MM.1S (cell line): ENCODE data around the gene MAG.

Experiments used
- DNase-seq: peaks from one replicate; pipeline ENCODE4 v3.0.0-alpha.2; 2015
- H2AFZ ChIP-seq: fragments of 300-600 bp; sonication (generic); 2 replicates; pipeline ENCODE4 v1.6.0; 2016; ENCODE audit warnings: antibody characterized with exemption, low read length
- H3F3A ChIP-seq: fragments of 300-600 bp; sonication (generic); 2 replicates; pipeline ENCODE4 v1.6.1; 2016; ENCODE audit warnings: mild to moderate bottlenecking, antibody characterized with exemption, low read length, moderate library complexity, mixed read lengths; ENCODE audit not compliant: insufficient read depth
- H3K27ac ChIP-seq: fragments of 300-600 bp; sonication (generic); 2 replicates; pipeline ENCODE4 v1.5.1; 2016; ENCODE audit warnings: mild to moderate bottlenecking, low read length
- H3K27me3 ChIP-seq: fragments of 300-600 bp; sonication (generic); replicated peaks from 2 replicates; pipeline ENCODE4 v1.6.0; 2016; ENCODE audit warnings: low read length; ENCODE audit not compliant: insufficient read depth
- H3K36me3 ChIP-seq: fragments of 300-600 bp; sonication (generic); replicated peaks from 2 replicates; pipeline ENCODE4 v1.6.1; 2016; ENCODE audit warnings: mild to moderate bottlenecking, low read length, mixed read lengths; ENCODE audit not compliant: insufficient read depth
- H3K4me1 ChIP-seq: fragments of 300-600 bp; sonication (generic); 2 replicates; pipeline ENCODE4 v1.6.1; 2016; ENCODE audit warnings: low read length, mixed read lengths
- H3K4me2 ChIP-seq: fragments of 300-600 bp; sonication (generic); 2 replicates; pipeline ENCODE4 v1.6.0; 2016; ENCODE audit warnings: low read depth, low read length
- H3K4me3 ChIP-seq: fragments of 300-600 bp; sonication (generic); 2 replicates; pipeline ENCODE4 v1.5.1; 2016; ENCODE audit warnings: low read length, mixed read lengths
- H3K79me2 ChIP-seq: fragments of 300-600 bp; sonication (generic); 2 replicates; pipeline ENCODE4 v1.6.1; 2016; ENCODE audit warnings: mixed run types, low read length, mixed read lengths
- H3K9ac ChIP-seq: fragments of 300-600 bp; sonication (generic); 2 replicates; pipeline ENCODE4 v1.6.1; 2016; ENCODE audit warnings: low read length, mixed read lengths
- H3K9me2 ChIP-seq: fragments of 300-600 bp; sonication (generic); replicated peaks from 2 replicates; pipeline ENCODE4 v1.6.1; 2016; ENCODE audit warnings: mild to moderate bottlenecking, low read length, mixed read lengths; ENCODE audit not compliant: insufficient read depth
- H3K9me3 ChIP-seq: fragments of 300-600 bp; sonication (generic); replicated peaks from 2 replicates; pipeline ENCODE4 v1.6.1; 2016; ENCODE audit warnings: mild to moderate bottlenecking, low read length, mixed read lengths; ENCODE audit not compliant: insufficient read depth
- H4K20me1 ChIP-seq: fragments of 300-600 bp; sonication (generic); 2 replicates; pipeline ENCODE4 v1.6.1; 2016; ENCODE audit warnings: mild to moderate bottlenecking, low read length, moderate library complexity, mixed read lengths; ENCODE audit not compliant: insufficient read depth
- CTCF ChIP-seq: fragments of 300-600 bp; sonication (generic); IDR thresholded peaks from 2 replicates; pipeline ENCODE4 v1.5.1; 2016; ENCODE audit warnings: antibody characterized with exemption, low read length, mixed read lengths
- EZH2 ChIP-seq: fragments of 300-600 bp; sonication (generic); optimal IDR thresholded peaks from 2 replicates; pipeline ENCODE3; 2017; ENCODE audit warnings: low read depth, mild to moderate bottlenecking, antibody characterized with exemption, low read length, mixed read lengths
- EZH2phosphoT487 ChIP-seq: fragments of 300-600 bp; sonication (generic); IDR thresholded peaks from 2 replicates; pipeline ENCODE4 v1.6.1; 2018; ENCODE audit warnings: antibody characterized with exemption, low read length

MAG gene

GRCh38 chr19:35293363-35293739 is 1.4 kb downstream of the MAG start:
- no peak for DNase-seq
- no peaks in the 10 kb centered on the region for H4K20me1 ChIP-seq
- peaks cover 43% of the 10 kb centered on the region for H3K27me3 ChIP-seq
- no peaks in the 10 kb centered on the region for H3F3A ChIP-seq
- H3K27ac ChIP-seq: no peak overlapping the region
- no peak overlapping the region for H2AFZ ChIP-seq
- H3K9me2 ChIP-seq: no peaks in the 10 kb centered on the region
- no peak overlapping the region for H3K4me3 ChIP-seq
- no peaks in the 10 kb centered on the region for H3K36me3 ChIP-seq
- H3K79me2 ChIP-seq: no peaks in the 10 kb centered on the region
- H3K4me1 ChIP-seq: peaks cover 11% of the 10 kb centered on the region; the same call in 1 of the 2 replicates
- no peak overlapping the region for H3K9ac ChIP-seq
- TF ChIP-seq EZH2phosphoT487 (no peak), EZH2 (no peak), CTCF (no peak)
- H3K9me3 ChIP-seq: no peaks in the 10 kb centered on the region
- no peak overlapping the region for H3K4me2 ChIP-seq

GRCh38 chr19:35293808-35294207 is 1.8 kb downstream of the MAG start:
- Histone ChIP-seq H3K9ac (no peak overlapping the region), H3K27me3 (peaks cover 43% of the 10 kb centered on the region), H4K20me1 (no peaks in the 10 kb centered on the region), H3K4me3 (no peak overlapping the region), H2AFZ (no peak overlapping the region), H3K4me2 (no peak overlapping the region), H3K4me1 (peaks cover 11% of the 10 kb centered on the region; the same call in 1 of the 2 replicates), H3K27ac (no peak overlapping the region), H3F3A (no peaks in the 10 kb centered on the region), H3K36me3 (no peaks in the 10 kb centered on the region), H3K9me3 (no peaks in the 10 kb centered on the region), H3K79me2 (no peaks in the 10 kb centered on the region), H3K9me2 (no peaks in the 10 kb centered on the region)
- TF ChIP-seq CTCF (no peak), EZH2 (no peak), EZH2phosphoT487 (no peak)
- no peak for DNase-seq

- Histone ChIP-seq H3K4me3 (no peak overlapping the region), H3K4me2 (no peak overlapping the region), H3K9ac (no peak overlapping the region), H3F3A (no peaks in the 10 kb centered on the region), H3K27me3 (peaks cover 38% of the 10 kb centered on the region), H3K27ac (no peak overlapping the region), H3K36me3 (no peaks in the 10 kb centered on the region), H4K20me1 (no peaks in the 10 kb centered on the region), H3K79me2 (no peaks in the 10 kb centered on the region), H2AFZ (no peak overlapping the region), H3K4me1 (peaks cover 11% of the 10 kb centered on the region; the same call in 1 of the 2 replicates), H3K9me3 (no peaks in the 10 kb centered on the region), H3K9me2 (no peaks in the 10 kb centered on the region)
- DNase-seq: no peak
- TF ChIP-seq EZH2 (no peak), EZH2phosphoT487 (no peak), CTCF (no peak)
Measured at GRCh38 chr19:35294328-35294727, 2.4 kb downstream of the MAG start.
